ENCODE data around the gene FCMR.

Gene FCMR

GRCh38 chr1:206923009-206923960 is 1.5 kb upstream of the FCMR start:
- ATAC-seq (ENCODE audit: insufficient read depth, low read depth): peak; percentile 88

GRCh38 chr1:206922524-206922923 is 783 bp upstream of the FCMR start:
- no peak for DNase-seq
- TF ChIP-seq CTCF (IDR thresholded peaks at IDR 0.05; ENCODE audit: borderline replicate concordance, extremely low read depth, low read length, poor library complexity, severe bottlenecking) (no peak), EZH2 (IDR thresholded peaks at IDR 0.05; ENCODE audit: borderline replicate concordance, low read depth, low read length, severe bottlenecking) (no peak)
- H3K4me3 ChIP-seq (ENCODE audit: low read depth in 1 of 2, low read length in 2 of 2): peak overlapping the region in 1 of 2 experiments; percentile 54; a peak in 2 of 4 replicates
- no peaks in the 10 kb centered on the region for H3K27me3 ChIP-seq (ENCODE audit: insufficient read depth, low read length, poor library complexity)
- no peaks in the 10 kb centered on the region for H3K9me3 ChIP-seq (ENCODE audit: insufficient read depth, low read length, severe bottlenecking)
- no peak overlapping the region for H2AFZ ChIP-seq (ENCODE audit: low read depth, low read length)
- H3K4me2 ChIP-seq (ENCODE audit: insufficient read depth, low read length): peak overlapping the region; percentile 63
- no peaks in the 10 kb centered on the region for H4K20me1 ChIP-seq (ENCODE audit: insufficient read depth, low read length)
- peak overlapping the region; percentile 99 for H3K27ac ChIP-seq (ENCODE audit: low read length)
- H3K4me1 ChIP-seq (ENCODE audit: insufficient read depth, low read length): peaks cover 70% of the 10 kb centered on the region
- peaks cover 6% of the 10 kb centered on the region; the same call in 1 of the 2 replicates for H3K36me3 ChIP-seq (ENCODE audit: insufficient read depth, low read length)
- ATAC-seq (ENCODE audit: insufficient read depth, low read depth): no peak
- peak overlapping the region; percentile 74 for H3K9ac ChIP-seq (ENCODE audit: low read depth, low read length)
- H3K79me2 ChIP-seq (ENCODE audit: insufficient read depth, low read length): peaks cover 31% of the 10 kb centered on the region

More at GRCh38 chr1:206923009-206923960, 1.5 kb upstream of the FCMR start:
- peaks cover 65% of the 10 kb centered on the region for H3K4me1 ChIP-seq (ENCODE audit: insufficient read depth, low read length)
- peaks cover 23% of the 10 kb centered on the region for H3K79me2 ChIP-seq (ENCODE audit: insufficient read depth, low read length)
- TF ChIP-seq CTCF (IDR thresholded peaks at IDR 0.05; ENCODE audit: borderline replicate concordance, extremely low read depth, low read length, poor library complexity, severe bottlenecking): peak; percentile 48
- no peak for TF ChIP-seq EZH2 (IDR thresholded peaks at IDR 0.05; ENCODE audit: borderline replicate concordance, low read depth, low read length, severe bottlenecking)
- no peaks in the 10 kb centered on the region for H4K20me1 ChIP-seq (ENCODE audit: insufficient read depth, low read length)
- peak overlapping the region; percentile 99 for H3K27ac ChIP-seq (ENCODE audit: low read length)
- peaks cover 3% of the 10 kb centered on the region; the same call in 1 of the 2 replicates for H3K36me3 ChIP-seq (ENCODE audit: insufficient read depth, low read length)
- peak overlapping the region; percentile 63 for H3K4me2 ChIP-seq (ENCODE audit: insufficient read depth, low read length)
- H2AFZ ChIP-seq (ENCODE audit: low read depth, low read length): peak overlapping the region; percentile 49
- no peaks in the 10 kb centered on the region for H3K27me3 ChIP-seq (ENCODE audit: insufficient read depth, low read length, poor library complexity)
- H3K9ac ChIP-seq (ENCODE audit: low read depth, low read length): peak overlapping the region; percentile 74
- no peaks in the 10 kb centered on the region for H3K9me3 ChIP-seq (ENCODE audit: insufficient read depth, low read length, severe bottlenecking)
- DNase-seq: peak; percentile 93
- H3K4me3 ChIP-seq (ENCODE audit: low read depth in 1 of 2, low read length in 2 of 2): peak overlapping the region in 1 of 2 experiments; percentile 54; a peak in 2 of 4 replicates

GRCh38 chr1:206918076-206918475 is 3.7 kb downstream of the FCMR start:
- Histone ChIP-seq H3K36me3 (ENCODE audit: insufficient read depth, low read length) (peaks cover 13% of the 10 kb centered on the region), H4K20me1 (ENCODE audit: insufficient read depth, low read length) (no peaks in the 10 kb centered on the region), H3K27ac (ENCODE audit: low read length) (peak overlapping the region; percentile 57), H3K4me3 (ENCODE audit: low read depth in 1 of 2, low read length in 2 of 2) (no peak overlapping the region), H3K4me2 (ENCODE audit: insufficient read depth, low read length) (peak overlapping the region; percentile 14), H3K9me3 (ENCODE audit: insufficient read depth, low read length, severe bottlenecking) (no peaks in the 10 kb centered on the region), H3K27me3 (ENCODE audit: insufficient read depth, low read length, poor library complexity) (no peaks in the 10 kb centered on the region), H3K4me1 (ENCODE audit: insufficient read depth, low read length) (peaks cover 56% of the 10 kb centered on the region), H3K79me2 (ENCODE audit: insufficient read depth, low read length) (peaks cover 40% of the 10 kb centered on the region), H3K9ac (ENCODE audit: low read depth, low read length) (no peak overlapping the region), H2AFZ (ENCODE audit: low read depth, low read length) (no peak overlapping the region)
- TF ChIP-seq CTCF (IDR thresholded peaks at IDR 0.05; ENCODE audit: borderline replicate concordance, extremely low read depth, low read length, poor library complexity, severe bottlenecking): no peak
- no peak for TF ChIP-seq EZH2 (IDR thresholded peaks at IDR 0.05; ENCODE audit: borderline replicate concordance, low read depth, low read length, severe bottlenecking)
- DNase-seq: no peak
- no peak for ATAC-seq (ENCODE audit: insufficient read depth, low read depth)

Measured in DND-41 (cell line).